Thyroid gland (tissue), 4 donors: ENCODE measurements around the gene FBXO44.

Experiments
- CTCF ChIP-seq, 6 experiments: fragments of 200-600 bp in 3 of 6; fragments of 450-650 bp in 3 of 6; sonication (generic) in 3 of 6; IDR thresholded peaks; one replicate each; pipeline ENCODE4 v1.5.1; 2016 to 2019; ENCODE audit warnings: antibody characterized with exemption in 6 of 6, mild to moderate bottlenecking in 2 of 6, inconsistent platforms in 1 of 6, moderate library complexity in 1 of 6
- POLR2A ChIP-seq, 2 donors: fragments of 450-650 bp; IDR thresholded peaks; one replicate each; pipeline ENCODE4 v1.6.1; 2017; ENCODE audit warnings: antibody characterized with exemption in 2 of 2, mild to moderate bottlenecking in 2 of 2, moderate library complexity in 1 of 2

- TF ChIP-seq POLR2A (IDR thresholded peaks at IDR 0.05) (no peak), CTCF (IDR thresholded peaks at IDR 0.05) (no peak)
Measured at GRCh38 chr1:11704194-11704529, 49.5 kb downstream of the FBXO44 start.
